K562 (cell line): ENCODE results near the gene PTPRE. TPM values are rescaled to one million over a fixed set of nuclear protein-coding genes. Genes with fewer than 3 reads are reported as not detected.

ENCODE experiments used
- ATAC-seq: fragments of 200-7000 bp; cut with Tn5 transposase; 3 replicates; pipeline ENCODE4 v1.9.1; 2020; ENCODE audit warnings: moderate library complexity
- BruUV-seq: library from RNA; stranded (reverse); fragments of 400-500 nt; replicated peaks from 2 replicates; lab custom pipeline; 2021; lab: Mats Ljungman, UMichigan
- CTCF ChIA-PET: fragments of 300-600 bp; formaldehyde crosslinking; extraction: SDS; loops from one replicate; lab custom pipeline; 2021; ENCODE audit warnings: low intra/inter-chr PET ratio; lab: Yijun Ruan, JAX
- POLR2A ChIA-PET: fragments of 300-600, 350-650 bp; sonication (Branson Sonifier 250); formaldehyde crosslinking; extraction: SDS; loops from one replicate; lab custom pipeline; 2021; ENCODE audit warnings: antibody characterized with exemption, inconsistent platforms; lab: Yijun Ruan, JAX
- DNase-seq, 4 experiments: peaks; one replicate each; pipeline versions ENCODE4 v3.0.0 to v3.0.0-alpha.2; 2011 to 2018; ENCODE audit warnings: low spot score in 3 of 4, mixed read lengths in 3 of 4; ENCODE audit errors: extremely low read depth in 1 of 4
- FAIRE-seq: peaks from 2 replicates; lab custom pipeline; 2011; peaks lifted over from hg19 to GRCh38; lab: Jason Lieb, UNC
- H2AFZ ChIP-seq: 2 replicates; pipeline ENCODE4 v1.6.0; 2011; ENCODE audit warnings: low read depth, low read length, control low read depth, inconsistent platforms
- H3K27ac ChIP-seq: fragments of 200-600 bp; 3 replicates; pipeline ENCODE4 v1.8.0; 2011; ENCODE audit warnings: low read depth, mild to moderate bottlenecking, control low read depth, inconsistent platforms, low read length, moderate library complexity, mixed read lengths; ENCODE audit errors: extremely low read depth
- H3K27me3 ChIP-seq, 2 experiments: fragments of 300-600 bp in 1 of 2; 2 replicates in 1 of 2; 3 replicates in 1 of 2; pipeline versions ENCODE4 v1.6.0 to v1.8.0; 2011; ENCODE audit warnings: inconsistent platforms in 2 of 2, low read length in 2 of 2, mild to moderate bottlenecking in 1 of 2, mixed read lengths in 1 of 2, moderate library complexity in 1 of 2; ENCODE audit not compliant: control insufficient read depth in 2 of 2, insufficient read depth in 2 of 2
- H3K36me3 ChIP-seq: fragments of 300-600 bp; 3 replicates; pipeline ENCODE4 v1.8.0; 2011; ENCODE audit warnings: mild to moderate bottlenecking, low read length, inconsistent platforms; ENCODE audit not compliant: control insufficient read depth, insufficient read depth
- H3K4me1 ChIP-seq, 2 experiments: fragments of 200-600 bp in 1 of 2; replicated peaks in 1 of 2; 2 replicates in 1 of 2; 3 replicates in 1 of 2; pipeline versions ENCODE4 v1.5.1 to v1.8.0; 2011; ENCODE audit warnings: inconsistent platforms in 2 of 2, low read length in 2 of 2, mild to moderate bottlenecking in 1 of 2, mixed read lengths in 1 of 2, moderate library complexity in 1 of 2; ENCODE audit not compliant: control insufficient read depth in 2 of 2, insufficient read depth in 2 of 2
- H3K4me2 ChIP-seq: 2 replicates; pipeline ENCODE4 v1.6.1; 2011; ENCODE audit warnings: low read length, control low read depth, inconsistent platforms, mixed read lengths; ENCODE audit not compliant: insufficient read depth
- H3K4me3 ChIP-seq: fragments of 200-600 bp; sonication (generic), shearing (Covaris generic); 2 replicates; pipeline ENCODE4 v1.5.1; 2016; ENCODE audit warnings: control low read depth, inconsistent platforms
- H3K79me2 ChIP-seq: fragments of 200-600 bp; 3 replicates; pipeline ENCODE4 v1.8.0; 2011; ENCODE audit warnings: low read length, inconsistent platforms; ENCODE audit not compliant: control insufficient read depth, insufficient read depth
- H3K9ac ChIP-seq, 2 experiments: 2 replicates each; pipeline versions ENCODE4 v1.6.0 to v1.6.1; 2011; ENCODE audit warnings: low read depth in 2 of 2, low read length in 2 of 2, control low read depth in 1 of 2, inconsistent platforms in 1 of 2, mild to moderate bottlenecking in 1 of 2, mixed read lengths in 1 of 2; ENCODE audit not compliant: insufficient read depth in 1 of 2
- H3K9me1 ChIP-seq: one replicate; pipeline ENCODE4 v1.6.0; 2011; ENCODE audit warnings: inconsistent platforms, mild to moderate bottlenecking, low read length, moderate library complexity; ENCODE audit not compliant: control insufficient read depth, insufficient read depth
- H3K9me3 ChIP-seq: replicated peaks from 2 replicates; pipeline ENCODE4 v1.5.1; 2011; ENCODE audit warnings: low read depth, low read length, inconsistent platforms; ENCODE audit not compliant: control insufficient read depth, insufficient read depth
- H4K20me1 ChIP-seq: replicated peaks from 2 replicates; pipeline ENCODE4 v1.6.1; 2011; ENCODE audit warnings: low read length, inconsistent platforms, mixed read lengths; ENCODE audit not compliant: control insufficient read depth, insufficient read depth
- ATF1 ChIP-seq, 2 experiments: fragments of 450-650 bp in 1 of 2; IDR thresholded peaks; 2 replicates each; pipeline ENCODE4 v1.6.1; 2016; ENCODE audit warnings: missing compliant biosample characterization in 1 of 2, missing genetic modification characterization in 1 of 2
- HSF4 ChIP-seq: fragments of 250-450 bp; sonication (Bioruptor Pico); IDR thresholded peaks from 2 replicates; pipeline ENCODE4 v2.1.2; 2022; ENCODE audit warnings: mild to moderate bottlenecking, moderate library complexity, borderline replicate concordance
- MAZ ChIP-seq, 2 experiments: fragments of 450-650 bp in 1 of 2; sonication (generic) in 1 of 2; formaldehyde crosslinking; IDR thresholded peaks in 1 of 2; conservative IDR thresholded peaks in 1 of 2; 2 replicates each; pipeline versions ENCODE4 v1.4.0 to v1.5.0; 2020; ENCODE audit warnings: mild to moderate bottlenecking in 1 of 2, missing genetic modification reagents in 1 of 2
- NCOR1 ChIP-seq: fragments of 450-650 bp; IDR thresholded peaks from 2 replicates; pipeline ENCODE4 v1.6.1; 2016; ENCODE audit warnings: mild to moderate bottlenecking, moderate library complexity
- POLR2AphosphoS5 ChIP-seq: IDR thresholded peaks from 2 replicates; pipeline ENCODE4 v1.6.1; 2011; ENCODE audit warnings: mild to moderate bottlenecking, low read depth, low read length, moderate library complexity; ENCODE audit not compliant: control insufficient read depth, insufficient read depth
- ZKSCAN3 ChIP-seq: fragments of 250-450 bp; sonication (Bioruptor Pico); IDR thresholded peaks from 2 replicates; pipeline ENCODE4 v1.4.0; 2020
- ZNF217 ChIP-seq: sonication (generic); formaldehyde crosslinking; IDR thresholded peaks from 2 replicates; pipeline ENCODE4 v1.8.0; 2022; ENCODE audit warnings: mild to moderate bottlenecking, missing genetic modification reagents
- WGBS: fragments of 100-300 bp; shearing (Covaris generic); methylation state at CpG from one replicate; pipeline ENCODE4 v1.1.6; 2016; ENCODE audit warnings: low coverage, mixed read lengths; ENCODE audit not compliant: insufficient coverage; ENCODE audit errors: missing lambda C conversion rate; 5-methylcytosine and 5-hydroxymethylcytosine counted together
- in situ Hi-C: fragments of 300-500 bp; cut with MboI; formaldehyde crosslinking; loops from 4 replicates; pipeline ENCODE4 v1.15.0; 2018; ENCODE audit warnings: inconsistent platforms, mixed read lengths
- intact Hi-C: fragments of 100-400 bp; cut with micrococcal nuclease; formaldehyde crosslinking; loops from 2 replicates; pipeline ENCODE4 v1.14.2; 2022
- polyA plus RNA-seq, 8 experiments: library from polyadenylated mRNA; depleted of rRNA in 4 of 8; stranded (reverse) in 5 of 8; unstranded in 3 of 8; fragments of >200 nt; fragmentation: Nextera tagmentation in 2 of 8; fragmentation: Illumina TruSeq in 1 of 8; extraction: Ambion mirVana in 2 of 8; extraction: Trizol in 1 of 8; gene quantifications; 2 replicates each; pipeline versions ENCODE4 v1.2.1 to v1.2.3, GENCODE V29; 2011 to 2014; ENCODE audit warnings: inconsistent platforms in 1 of 8, missing spikeins in 1 of 8
- total RNA-seq, 7 experiments: library from RNA; depleted of rRNA in 6 of 7; stranded (reverse); fragments of >200 nt in 6 of 7; fragmentation: Illumina TruSeq in 2 of 7; extraction: Trizol in 2 of 7; gene quantifications; 2 replicates each; pipeline versions ENCODE4 v1.2.1 to v1.2.3, GENCODE V29; 2011 to 2021; ENCODE audit warnings: low replicate concordance in 1 of 7
- TF ChIP-seq, protein P1 (sequence below): sonication (generic); formaldehyde crosslinking; IDR thresholded peaks from 2 replicates; pipeline ENCODE4 v1.8.1; 2023; ENCODE audit warnings: mild to moderate bottlenecking, missing genetic modification reagents
- TF ChIP-seq, protein P2 (sequence below): sonication (generic); formaldehyde crosslinking; IDR thresholded peaks from 2 replicates; pipeline ENCODE4 v1.8.0; 2022; ENCODE audit warnings: missing genetic modification reagents, mild to moderate bottlenecking, moderate library complexity, borderline replicate concordance
- TF ChIP-seq, protein P3 (sequence below): fragments of 450-650 bp; formaldehyde crosslinking; IDR thresholded peaks from 2 replicates; pipeline ENCODE4 v1.4.0; 2022; ENCODE audit warnings: missing genetic modification characterization

Gene PTPRE
- total and polyA plus RNA-seq, 9 of the 15 experiments (the other 6 are each of a cell fraction or from before 2014, with no cell fraction given) = 0.01 to 0.13 (median 0.04) TPM; not detected in 4

DNA sequence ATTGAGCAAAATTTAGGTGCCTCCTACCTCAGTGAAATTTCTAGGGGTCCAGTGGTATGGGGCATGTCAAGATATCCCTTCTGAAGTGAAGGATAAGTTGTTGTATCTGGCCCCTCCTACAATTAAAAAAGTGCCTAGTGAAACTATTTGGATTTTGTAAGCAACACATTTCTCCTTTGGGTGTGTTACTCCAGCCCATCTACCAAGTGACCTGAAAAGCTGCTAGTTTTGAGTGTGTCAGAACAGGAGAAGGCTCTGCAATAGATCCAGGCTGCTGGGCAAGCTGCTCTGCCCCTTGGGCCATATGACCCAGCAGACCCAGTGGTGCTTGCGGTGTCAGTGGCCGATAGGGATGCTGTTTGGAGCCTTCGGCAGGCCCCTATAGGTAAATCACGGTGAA, 46.0 kb downstream of the PTPRE start:
- 2% methylated on average over 4 of the region's 4 CpGs for WGBS
- in situ Hi-C loops = no loop called here
- FAIRE-seq (no peak), DNase-seq (no peak), ATAC-seq (no peak)
- CTCF ChIA-PET = no interaction called here
- Histone ChIP-seq H3K9ac (no peak overlapping the region), H3K4me2 (no peak overlapping the region), H4K20me1 (no peaks in the 10 kb centered on the region), H3K4me1 (no peaks in the 10 kb centered on the region), H2AFZ (no peak overlapping the region), H3K27me3 (no peaks in the 10 kb centered on the region), H3K9me3 (no peaks in the 10 kb centered on the region), H3K36me3 (no peaks in the 10 kb centered on the region), H3K9me1 (no peaks in the 10 kb centered on the region)
- POLR2A ChIA-PET = no interaction called here
- intact Hi-C loops = no loop called here
- TF ChIP-seq, protein P1, sequence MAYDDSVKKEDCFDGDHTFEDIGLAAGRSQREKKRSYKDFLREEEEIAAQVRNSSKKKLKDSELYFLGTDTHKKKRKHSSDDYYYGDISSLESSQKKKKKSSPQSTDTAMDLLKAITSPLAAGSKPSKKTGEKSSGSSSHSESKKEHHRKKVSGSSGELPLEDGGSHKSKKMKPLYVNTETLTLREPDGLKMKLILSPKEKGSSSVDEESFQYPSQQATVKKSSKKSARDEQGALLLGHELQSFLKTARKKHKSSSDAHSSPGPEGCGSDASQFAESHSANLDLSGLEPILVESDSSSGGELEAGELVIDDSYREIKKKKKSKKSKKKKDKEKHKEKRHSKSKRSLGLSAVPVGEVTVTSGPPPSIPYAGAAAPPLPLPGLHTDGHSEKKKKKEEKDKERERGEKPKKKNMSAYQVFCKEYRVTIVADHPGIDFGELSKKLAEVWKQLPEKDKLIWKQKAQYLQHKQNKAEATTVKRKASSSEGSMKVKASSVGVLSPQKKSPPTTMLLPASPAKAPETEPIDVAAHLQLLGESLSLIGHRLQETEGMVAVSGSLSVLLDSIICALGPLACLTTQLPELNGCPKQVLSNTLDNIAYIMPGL = no peak
- TF ChIP-seq, protein P2, sequence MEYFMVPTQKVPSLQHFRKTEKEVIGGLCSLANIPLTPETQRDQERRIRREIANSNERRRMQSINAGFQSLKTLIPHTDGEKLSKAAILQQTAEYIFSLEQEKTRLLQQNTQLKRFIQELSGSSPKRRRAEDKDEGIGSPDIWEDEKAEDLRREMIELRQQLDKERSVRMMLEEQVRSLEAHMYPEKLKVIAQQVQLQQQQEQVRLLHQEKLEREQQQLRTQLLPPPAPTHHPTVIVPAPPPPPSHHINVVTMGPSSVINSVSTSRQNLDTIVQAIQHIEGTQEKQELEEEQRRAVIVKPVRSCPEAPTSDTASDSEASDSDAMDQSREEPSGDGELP (CRISPR knock-in tag) = no peak
- TF ChIP-seq ZKSCAN3 (CRISPR knock-in tag) (no peak), ZNF217 (CRISPR knock-in tag) (no peak), HSF4 (CRISPR knock-in tag) (no peak), ATF1 (CRISPR knock-in tag; IDR thresholded peaks at IDR 0.05) (no peak), ATF1 (tag; IDR thresholded peaks at IDR 0.05) (no peak), POLR2AphosphoS5 (no peak), MAZ (CRISPR knock-in tag; conservative IDR thresholded peaks at IDR 0.05 in 1 of 2, IDR thresholded peaks at IDR 0.05 in 1 of 2) (no peak), NCOR1 (no peak)
- TF ChIP-seq, protein P3, sequence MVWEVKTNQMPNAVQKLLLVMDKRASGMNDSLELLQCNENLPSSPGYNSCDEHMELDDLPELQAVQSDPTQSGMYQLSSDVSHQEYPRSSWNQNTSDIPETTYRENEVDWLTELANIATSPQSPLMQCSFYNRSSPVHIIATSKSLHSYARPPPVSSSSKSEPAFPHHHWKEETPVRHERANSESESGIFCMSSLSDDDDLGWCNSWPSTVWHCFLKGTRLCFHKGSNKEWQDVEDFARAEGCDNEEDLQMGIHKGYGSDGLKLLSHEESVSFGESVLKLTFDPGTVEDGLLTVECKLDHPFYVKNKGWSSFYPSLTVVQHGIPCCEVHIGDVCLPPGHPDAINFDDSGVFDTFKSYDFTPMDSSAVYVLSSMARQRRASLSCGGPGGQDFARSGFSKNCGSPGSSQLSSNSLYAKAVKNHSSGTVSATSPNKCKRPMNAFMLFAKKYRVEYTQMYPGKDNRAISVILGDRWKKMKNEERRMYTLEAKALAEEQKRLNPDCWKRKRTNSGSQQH (CRISPR knock-in tag) = no peak
- TF ChIP-seq, all 486 proteins: peak for 0
- Histone ChIP-seq H3K4me3 (no peak overlapping the region), H3K27ac (no peak overlapping the region), H3K79me2 (no peaks in the 10 kb centered on the region)
- no TSS peak for BruUV-seq
